Measurements from ENCODE around the gene SERBP1.
"Not testable (repeated sequence)": the region's sequence is repeated elsewhere in the genome, so short reads cannot be mapped to it uniquely, and the experiment has no call there.

SERBP1 gene

DNA sequence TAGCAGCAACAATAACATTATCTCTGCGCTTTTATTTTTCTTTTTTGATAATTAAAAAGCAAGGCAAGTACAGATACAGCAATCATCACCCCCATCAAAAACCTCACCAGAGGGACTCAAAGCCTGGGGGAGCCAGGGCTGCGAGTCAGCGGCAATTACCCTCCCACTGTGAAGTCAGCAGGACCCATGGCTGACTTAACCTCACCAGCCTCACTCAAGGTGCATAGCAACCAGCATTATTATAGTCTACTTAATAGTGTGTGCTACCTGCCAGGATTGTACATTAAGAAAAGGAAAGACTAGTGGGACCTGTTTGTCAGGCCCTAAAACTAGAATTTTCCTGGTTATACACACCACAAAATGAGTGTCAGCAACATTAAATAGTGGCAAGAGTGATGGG is 28.9 kb upstream of the SERBP1 start:
- no peak overlapping the region for H3K4me3 ChIP-seq (ENCODE audit: low read depth, low read length)
- TF ChIP-seq, protein P1, sequence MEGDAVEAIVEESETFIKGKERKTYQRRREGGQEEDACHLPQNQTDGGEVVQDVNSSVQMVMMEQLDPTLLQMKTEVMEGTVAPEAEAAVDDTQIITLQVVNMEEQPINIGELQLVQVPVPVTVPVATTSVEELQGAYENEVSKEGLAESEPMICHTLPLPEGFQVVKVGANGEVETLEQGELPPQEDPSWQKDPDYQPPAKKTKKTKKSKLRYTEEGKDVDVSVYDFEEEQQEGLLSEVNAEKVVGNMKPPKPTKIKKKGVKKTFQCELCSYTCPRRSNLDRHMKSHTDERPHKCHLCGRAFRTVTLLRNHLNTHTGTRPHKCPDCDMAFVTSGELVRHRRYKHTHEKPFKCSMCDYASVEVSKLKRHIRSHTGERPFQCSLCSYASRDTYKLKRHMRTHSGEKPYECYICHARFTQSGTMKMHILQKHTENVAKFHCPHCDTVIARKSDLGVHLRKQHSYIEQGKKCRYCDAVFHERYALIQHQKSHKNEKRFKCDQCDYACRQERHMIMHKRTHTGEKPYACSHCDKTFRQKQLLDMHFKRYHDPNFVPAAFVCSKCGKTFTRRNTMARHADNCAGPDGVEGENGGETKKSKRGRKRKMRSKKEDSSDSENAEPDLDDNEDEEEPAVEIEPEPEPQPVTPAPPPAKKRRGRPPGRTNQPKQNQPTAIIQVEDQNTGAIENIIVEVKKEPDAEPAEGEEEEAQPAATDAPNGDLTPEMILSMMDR (IDR thresholded peaks at IDR 0.05; ENCODE audit: borderline replicate concordance, insufficient read depth, low read depth, low read length), result no peak

DNA sequence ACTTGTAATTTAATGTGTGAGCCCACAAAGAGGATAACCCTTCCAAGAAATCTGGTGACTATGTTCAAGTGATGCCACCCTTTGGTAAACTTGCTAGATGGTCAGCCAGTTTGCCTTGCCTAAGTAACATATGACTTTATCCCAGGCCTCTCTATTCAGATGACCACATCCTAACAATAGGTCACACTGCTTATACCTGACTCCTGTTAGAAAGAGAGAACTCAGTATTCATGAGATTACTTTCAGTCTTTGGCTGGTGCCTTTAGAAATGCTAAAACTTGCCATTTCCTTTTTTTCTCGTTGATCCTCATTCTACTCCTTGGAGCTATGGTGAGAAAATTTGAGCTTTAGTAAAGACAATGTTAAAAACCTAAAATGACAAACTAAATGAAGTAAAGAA is 28.5 kb upstream of the SERBP1 start:
- TF ChIP-seq, protein P1 (IDR thresholded peaks at IDR 0.05; ENCODE audit: borderline replicate concordance, insufficient read depth, low read depth, low read length), result no peak

DNA sequence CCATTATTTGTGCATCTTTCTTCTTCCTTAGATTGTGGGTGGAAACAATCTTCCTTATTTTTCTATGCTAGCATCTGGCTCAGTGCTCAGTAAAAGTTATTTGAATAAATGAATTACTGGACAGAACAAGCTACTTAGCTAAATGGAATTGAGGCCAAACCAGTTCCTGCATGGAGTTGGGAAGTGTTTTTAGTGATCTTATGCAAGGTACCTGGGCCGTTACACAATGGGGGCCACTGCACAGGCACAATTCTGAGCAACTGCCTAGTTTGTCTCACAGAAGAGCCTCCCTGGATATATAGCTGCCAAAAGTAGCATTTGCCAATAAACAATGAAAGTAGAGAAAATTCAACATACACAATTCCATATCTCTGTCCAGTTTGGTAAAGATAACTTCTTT is 27.0 kb upstream of the SERBP1 start:
- TF ChIP-seq, protein P1 (IDR thresholded peaks at IDR 0.05; ENCODE audit: borderline replicate concordance, insufficient read depth, low read depth, low read length), result no peak
- no peak overlapping the region for H3K4me3 ChIP-seq (ENCODE audit: low read depth, low read length)

More for the DNA sequence above, 28.5 kb upstream of the SERBP1 start:
- no peak overlapping the region for H3K4me3 ChIP-seq (ENCODE audit: low read depth, low read length)

DNA sequence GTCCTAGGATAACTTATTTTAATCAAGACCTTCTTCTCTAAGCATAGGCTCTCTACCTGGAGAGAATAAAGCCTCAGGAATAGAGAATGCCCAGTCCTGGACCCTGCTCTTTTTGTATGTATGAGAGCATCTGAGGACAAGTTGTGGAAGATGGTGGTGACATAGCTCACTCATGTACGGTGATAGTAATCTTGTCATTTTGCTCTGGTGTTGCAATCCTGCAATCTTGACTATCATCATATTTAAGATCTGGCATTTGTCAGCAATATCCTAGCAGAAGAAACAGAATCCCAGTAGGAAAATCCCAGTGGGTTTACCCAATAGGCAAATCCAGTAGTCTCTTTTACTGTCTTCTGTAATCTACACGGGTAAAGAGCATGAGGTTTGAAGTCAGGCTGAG is 21.6 kb upstream of the SERBP1 start:
- TF ChIP-seq, protein P1 (IDR thresholded peaks at IDR 0.05; ENCODE audit: borderline replicate concordance, insufficient read depth, low read depth, low read length), result no peak
- H3K4me3 ChIP-seq (ENCODE audit: low read depth, low read length), result no peak overlapping the region

DNA sequence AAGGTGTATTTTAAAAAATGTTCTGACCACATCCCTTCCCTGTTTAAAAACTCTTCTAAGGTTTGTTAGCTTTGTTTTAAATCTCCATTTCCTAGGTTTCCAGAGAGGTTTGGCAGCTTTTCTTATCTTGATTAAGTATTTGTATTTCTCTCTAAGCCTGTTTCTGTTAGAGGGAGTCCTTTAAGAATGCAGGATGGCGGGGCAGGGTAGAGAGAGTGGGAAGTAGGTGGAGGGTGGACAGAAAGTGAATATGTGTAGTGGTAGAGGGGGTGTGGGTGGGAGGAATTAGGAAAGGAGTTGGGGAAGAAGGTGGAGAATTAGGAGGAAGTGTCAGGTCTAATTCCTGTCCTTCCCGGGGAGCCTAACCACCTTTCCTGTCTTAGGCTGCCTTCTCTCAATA is 21.2 kb upstream of the SERBP1 start:
- H3K4me3 ChIP-seq (ENCODE audit: low read depth, low read length), result no peak overlapping the region
- TF ChIP-seq, protein P1 (IDR thresholded peaks at IDR 0.05; ENCODE audit: borderline replicate concordance, insufficient read depth, low read depth, low read length), result no peak

DNA sequence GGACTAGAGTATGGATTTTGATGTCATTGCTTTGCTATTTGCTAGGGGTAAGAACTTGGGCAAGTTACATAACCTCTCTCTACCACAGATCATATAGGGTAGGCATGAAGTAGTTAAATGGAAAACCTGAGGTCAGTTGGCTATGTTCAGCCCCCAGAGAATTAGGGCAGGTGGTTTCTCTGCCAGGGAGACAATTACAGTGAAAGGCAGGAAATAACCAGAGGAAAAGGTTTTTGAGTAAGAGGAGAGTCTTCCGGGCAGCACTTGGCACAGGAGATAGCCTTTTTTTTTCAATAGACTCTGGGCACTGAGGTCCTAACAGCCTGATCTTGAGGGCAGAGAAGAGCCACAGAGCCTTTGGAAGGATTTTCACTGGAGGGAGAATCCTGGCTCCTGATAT is 16.7 kb upstream of the SERBP1 start:
- TF ChIP-seq, protein P1 (IDR thresholded peaks at IDR 0.05; ENCODE audit: borderline replicate concordance, insufficient read depth, low read depth, low read length), result no peak
- H3K4me3 ChIP-seq (ENCODE audit: low read depth, low read length), result no peak overlapping the region

DNA sequence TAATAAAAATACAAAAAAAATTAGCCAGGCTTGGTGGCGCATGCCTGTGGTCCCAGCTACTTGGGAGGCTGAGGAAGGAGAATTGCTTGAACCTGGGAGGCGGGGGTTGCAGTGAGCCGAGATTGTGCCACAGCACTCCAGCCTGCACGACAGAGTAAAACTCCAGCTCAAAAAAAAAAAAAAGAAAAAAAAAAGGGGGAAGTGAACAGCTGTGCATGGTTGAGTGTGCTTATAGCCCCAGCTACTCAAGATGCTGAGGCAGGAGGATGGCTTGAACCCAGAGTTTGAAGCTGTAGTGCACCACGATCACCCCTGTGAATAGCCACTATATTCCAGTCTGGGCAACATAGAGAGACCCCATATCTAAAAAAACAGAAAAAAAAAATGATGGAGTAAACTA is 15.8 kb upstream of the SERBP1 start:
- H3K4me3 ChIP-seq (ENCODE audit: low read depth, low read length), result not testable (repeated sequence)

DNA sequence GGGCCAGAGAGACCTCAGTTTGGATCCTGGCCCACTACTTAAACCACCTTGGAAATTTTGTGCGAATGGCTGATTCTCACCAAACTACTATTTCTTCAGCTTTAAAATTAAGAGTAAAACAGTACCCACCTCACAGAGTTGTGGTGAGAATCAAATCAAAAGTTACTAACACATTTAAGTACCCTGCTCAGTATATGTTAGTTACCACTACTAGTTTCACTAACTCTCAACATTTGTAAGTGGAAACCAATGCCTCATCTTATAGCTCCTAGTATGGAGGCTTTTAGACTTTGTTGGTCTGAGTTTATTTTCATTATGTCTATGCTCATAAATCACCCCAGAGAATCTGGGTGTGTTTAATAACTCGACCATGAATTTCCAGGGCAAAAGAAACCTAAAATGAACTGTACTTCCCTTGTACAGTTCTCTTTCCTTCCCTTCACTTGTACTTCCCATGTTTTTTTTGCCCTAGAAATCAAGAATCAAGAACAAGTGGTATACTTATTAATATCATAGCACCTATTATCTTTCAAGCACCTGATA is 11.6 kb upstream of the SERBP1 start:
- no peak overlapping the region for H3K4me3 ChIP-seq (ENCODE audit: low read depth, low read length)
- TF ChIP-seq, protein P1 (IDR thresholded peaks at IDR 0.05; ENCODE audit: borderline replicate concordance, insufficient read depth, low read depth, low read length), result no peak

Measured in GM12875 (cell line).